ENCODE measurements around the gene TSEN34. TPM values are rescaled to one million over a fixed set of nuclear protein-coding genes. Genes with fewer than 3 reads are reported as not detected.

The TSEN34 gene
- total RNA-seq (2014; rRNA removed; shearing (Covaris generic)) (51.2 and 53.4 TPM in 2 replicates), polyA plus RNA-seq (2016; fragmentation: Nextera tagmentation; extraction: Ambion mirVana) (33.0 and 36.6 TPM in 2 replicates)
- long read RNA-seq, transcript TSEN34-203 (4 exons, 1,349 nt): major isoform, 18 of 24 reads
- long read RNA-seq, partial matches to known transcripts: 4 of 24 reads
- long read RNA-seq, other reads (novel, unspliced or antisense): 0 of 24 reads

GRCh38 chr19:54191011-54191810, at the start of gene TSEN34:
TSS of gene TSEN34 (plus strand) at chr19:54191308. CDS start at chr19:54191365, 57 bp downstream.
- no peak for TF ChIP-seq CTCF (conservative IDR thresholded peaks at IDR 0.05; ENCODE audit: low read depth in 2 of 2)
- no peak for TF ChIP-seq EZH2phosphoT487 (IDR thresholded peaks at IDR 0.05; ENCODE audit: unreplicated experiment)
- TF ChIP-seq EZH2 (IDR thresholded peaks at IDR 0.05; ENCODE audit: low read depth, unreplicated experiment): no peak
- TF ChIP-seq REST (IDR thresholded peaks at IDR 0.05; ENCODE audit: unreplicated experiment): no peak
- peak; percentile 43; the same call in 1 of the 2 replicates for TF ChIP-seq CREB1 (CRISPR knock-in tag; IDR thresholded peaks at IDR 0.05; ENCODE audit: low read depth)
- no peak for TF ChIP-seq ZNF331 (CRISPR knock-in tag; IDR thresholded peaks at IDR 0.05; ENCODE audit: low read depth)
- peak; percentile 86 for TF ChIP-seq POLR2AphosphoS5 (IDR thresholded peaks at IDR 0.05; ENCODE audit: low read depth)
- no peak for TF ChIP-seq ETS1 (IDR thresholded peaks at IDR 0.05)
- DNase-seq (ENCODE audit: low spot score) (peak; percentile 88), ATAC-seq (peak; percentile 18)
- H3K79me2 ChIP-seq (replicated peaks; ENCODE audit: insufficient read depth): peaks cover 43% of the 10 kb centered on the region
- peak within 1 kb of the TSS; percentile 97 for H3K4me3 ChIP-seq
- H3K9me2 ChIP-seq (ENCODE audit: insufficient read depth): no peaks in the 10 kb centered on the region
- H3K27ac ChIP-seq (ENCODE audit: low read depth): peak within 1 kb of the TSS; percentile 94
- Mint-ChIP-seq H3K9me3 (no peaks in the 10 kb centered on the region; the same call in 2 of the 3 replicates), H3K27me3 (ENCODE audit: insufficient read depth, low read depth, poor library complexity) (peaks cover 18% of the 10 kb centered on the region), H3K4me3 (peak within 1 kb of the TSS; percentile 88), H3K27ac (peak within 1 kb of the TSS; percentile 100), H3K36me3 (ENCODE audit: low read depth) (peaks cover 49% of the 10 kb centered on the region), H3K4me1 (peaks cover 26% of the 10 kb centered on the region)
- peaks cover 13% of the 10 kb centered on the region for H4K20me1 ChIP-seq (replicated peaks; ENCODE audit: insufficient read depth)
- H2AFZ ChIP-seq: peak within 1 kb of the TSS; percentile 86; the same call in 1 of the 2 replicates
- H3K36me3 ChIP-seq (ENCODE audit: insufficient read depth): peaks cover 18% of the 10 kb centered on the region
- peak within 1 kb of the TSS; percentile 98 for H3K4me2 ChIP-seq
- peaks cover 18% of the 10 kb centered on the region for H3F3A ChIP-seq (replicated peaks; ENCODE audit: low read depth)
- H3K27me3 ChIP-seq (ENCODE audit: insufficient read depth): no peaks in the 10 kb centered on the region
- H3K4me1 ChIP-seq (ENCODE audit: insufficient read depth): peaks cover 7% of the 10 kb centered on the region; the same call in 1 of the 2 replicates

All from GM23338 (cell line).